Astrocyte of the cerebellum (primary cell): ENCODE data around the gene ZC3HAV1.

Source experiments
- DNase-seq: peaks from one replicate; pipeline ENCODE4 v3.0.0-alpha.2; 2011; ENCODE audit warnings: low read depth
- H3K4me3 ChIP-seq: 2 replicates; pipeline ENCODE4 v1.5.1; 2011; ENCODE audit warnings: mild to moderate bottlenecking, low read depth, low read length, moderate library complexity
- in situ Hi-C: cut with HindIII; loops from 2 replicates; pipeline ENCODE4 v1.10.0; 2017; ENCODE audit warnings: low sequenced_read_pairs
- TF ChIP-seq, protein P1 (sequence below): IDR thresholded peaks from 2 replicates; pipeline ENCODE4 v1.5.1; 2012; ENCODE audit warnings: low read length, low read depth, moderate library complexity, mild to moderate bottlenecking; ENCODE audit errors: missing control alignments

The ZC3HAV1 gene

DNA sequence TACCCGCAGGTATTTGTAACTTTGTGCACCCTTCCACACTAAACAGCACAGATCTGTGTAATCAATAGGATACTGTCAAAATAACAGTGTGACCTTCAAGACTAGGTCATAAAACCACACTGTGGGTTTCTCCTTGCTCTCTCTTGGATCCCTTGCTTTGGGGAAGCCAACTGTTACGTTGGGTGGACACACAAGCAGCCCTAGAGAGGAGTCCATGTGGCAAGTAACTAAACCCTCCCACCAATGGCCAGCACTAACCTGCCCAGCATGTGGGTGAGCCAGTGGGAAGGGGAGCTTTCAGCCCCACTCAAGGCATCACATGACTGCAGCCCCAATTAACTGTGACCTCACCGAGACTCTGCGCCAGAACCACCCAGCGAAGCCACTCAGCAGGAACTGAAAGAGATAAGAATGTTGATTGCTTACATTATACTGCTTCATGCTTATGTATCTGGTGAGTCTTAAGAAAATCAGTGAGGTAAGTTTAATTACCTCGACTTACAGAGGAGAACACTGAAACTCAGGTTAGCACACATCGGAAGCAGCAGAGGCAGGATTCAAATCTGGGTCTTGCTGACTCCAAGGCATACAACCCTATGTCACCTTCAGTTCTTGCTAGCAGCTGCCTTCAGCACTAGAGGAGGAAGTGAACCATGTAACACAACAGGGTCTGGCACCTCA is 9.4 kb upstream of the ZC3HAV1 start:
- in situ Hi-C loops = no loop called here
- H3K4me3 ChIP-seq = no peak overlapping the region
- TF ChIP-seq, protein P1, sequence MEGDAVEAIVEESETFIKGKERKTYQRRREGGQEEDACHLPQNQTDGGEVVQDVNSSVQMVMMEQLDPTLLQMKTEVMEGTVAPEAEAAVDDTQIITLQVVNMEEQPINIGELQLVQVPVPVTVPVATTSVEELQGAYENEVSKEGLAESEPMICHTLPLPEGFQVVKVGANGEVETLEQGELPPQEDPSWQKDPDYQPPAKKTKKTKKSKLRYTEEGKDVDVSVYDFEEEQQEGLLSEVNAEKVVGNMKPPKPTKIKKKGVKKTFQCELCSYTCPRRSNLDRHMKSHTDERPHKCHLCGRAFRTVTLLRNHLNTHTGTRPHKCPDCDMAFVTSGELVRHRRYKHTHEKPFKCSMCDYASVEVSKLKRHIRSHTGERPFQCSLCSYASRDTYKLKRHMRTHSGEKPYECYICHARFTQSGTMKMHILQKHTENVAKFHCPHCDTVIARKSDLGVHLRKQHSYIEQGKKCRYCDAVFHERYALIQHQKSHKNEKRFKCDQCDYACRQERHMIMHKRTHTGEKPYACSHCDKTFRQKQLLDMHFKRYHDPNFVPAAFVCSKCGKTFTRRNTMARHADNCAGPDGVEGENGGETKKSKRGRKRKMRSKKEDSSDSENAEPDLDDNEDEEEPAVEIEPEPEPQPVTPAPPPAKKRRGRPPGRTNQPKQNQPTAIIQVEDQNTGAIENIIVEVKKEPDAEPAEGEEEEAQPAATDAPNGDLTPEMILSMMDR = no peak
- DNase-seq = no peak

DNA sequence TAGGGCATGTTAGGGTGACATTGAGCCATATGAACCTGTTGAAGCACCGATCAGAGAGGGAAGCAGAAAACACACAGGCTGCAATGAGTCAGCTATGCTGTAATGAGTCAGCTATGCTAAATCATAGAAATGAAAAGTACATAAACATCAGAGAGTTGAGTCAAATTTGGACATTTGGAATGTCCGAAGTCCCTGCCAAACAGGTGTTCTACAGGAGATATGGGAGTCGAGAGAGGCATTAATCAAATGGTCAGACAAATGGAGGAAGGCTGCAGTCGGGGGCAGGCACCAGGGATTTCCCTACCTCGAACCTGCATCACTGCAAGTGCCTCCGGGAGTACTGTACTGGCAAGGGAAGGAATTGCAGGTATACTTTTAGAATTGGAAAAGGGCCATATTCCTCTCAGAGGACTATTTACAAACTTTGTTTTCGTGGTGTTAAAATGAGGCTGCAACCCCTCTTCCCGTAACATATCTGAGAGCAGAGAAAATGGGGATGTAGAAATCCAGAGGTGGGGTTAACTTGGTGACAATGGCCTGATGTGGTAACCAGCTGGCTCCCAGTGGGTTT is 8.8 kb upstream of the ZC3HAV1 start:
- in situ Hi-C loops = no loop called here
- TF ChIP-seq, protein P1 = no peak
- no peak for DNase-seq
- no peak overlapping the region for H3K4me3 ChIP-seq

DNA sequence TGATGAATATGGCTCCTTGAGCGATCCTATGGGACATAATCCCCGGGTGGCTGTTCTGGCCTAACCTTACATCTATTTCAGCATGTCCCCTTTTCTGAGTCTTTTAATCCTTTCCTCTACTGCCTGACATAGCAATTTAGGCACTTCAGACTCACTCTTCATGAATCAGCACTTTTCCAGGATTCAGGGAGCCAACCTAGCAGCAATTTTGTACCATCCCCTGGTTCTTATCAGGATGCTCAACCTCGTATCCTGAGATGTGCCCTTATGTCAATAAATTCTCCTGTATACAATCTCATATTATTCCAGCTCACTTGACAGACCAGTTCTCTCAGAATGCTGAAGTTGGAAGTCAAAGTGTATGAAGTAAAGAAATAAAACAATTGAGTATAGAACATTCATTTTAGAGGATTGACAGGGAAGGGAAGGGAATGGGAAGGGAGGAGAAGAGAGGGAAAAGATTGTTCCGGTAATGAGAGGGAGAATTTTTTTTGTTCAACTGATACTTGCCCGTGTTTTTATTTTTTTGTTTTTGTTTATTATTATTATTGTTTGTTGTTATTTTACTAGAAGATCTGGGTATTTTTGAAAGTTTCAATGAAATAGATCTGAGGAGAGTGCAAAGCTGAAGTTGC is 8.2 kb upstream of the ZC3HAV1 start:
- no peak overlapping the region for H3K4me3 ChIP-seq
- TF ChIP-seq, protein P1 = no peak
- in situ Hi-C loops = no loop called here
- DNase-seq = no peak

DNA sequence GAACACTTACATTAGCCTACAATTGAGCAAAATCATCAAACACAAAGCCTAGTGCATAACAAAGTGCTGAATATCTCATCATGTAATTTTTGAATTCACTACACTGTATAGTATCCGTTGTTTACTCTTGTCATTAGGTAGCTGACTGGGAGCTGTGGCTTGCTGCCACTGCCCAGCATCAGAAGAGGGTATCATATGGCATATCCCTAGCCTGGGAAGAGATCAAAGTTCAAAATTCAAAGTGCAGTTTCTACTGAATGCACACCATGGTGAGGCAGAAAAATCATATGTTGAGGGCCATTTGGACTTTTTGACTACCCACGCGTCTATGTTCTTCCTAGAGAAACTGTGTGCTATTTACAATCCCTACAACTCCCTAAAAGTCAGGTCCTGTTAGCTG is 7.5 kb upstream of the ZC3HAV1 start:
- H3K4me3 ChIP-seq = no peak overlapping the region
- no peak for DNase-seq
- in situ Hi-C loops = no loop called here
- TF ChIP-seq, protein P1 = no peak

DNA sequence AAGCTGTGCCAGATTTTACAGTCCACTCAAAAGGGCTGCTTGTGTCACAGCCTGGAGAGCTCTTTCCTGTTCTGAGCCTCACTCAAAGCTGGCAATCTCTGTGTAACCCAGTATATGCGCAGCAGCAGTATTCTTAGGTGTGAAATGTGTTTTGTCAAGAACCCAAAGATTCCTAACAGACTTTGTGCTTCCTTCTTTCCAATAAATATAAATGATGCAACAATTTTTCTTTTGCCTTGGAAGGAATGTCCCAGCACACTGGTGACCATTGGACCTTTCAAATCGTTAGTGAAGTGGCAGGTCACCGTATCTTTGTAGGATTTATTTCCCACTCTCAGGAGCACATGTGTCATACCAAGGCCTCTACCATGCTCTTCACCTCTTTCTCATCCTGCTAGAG is 5.6 kb upstream of the ZC3HAV1 start:
- TF ChIP-seq, protein P1 = no peak

DNA sequence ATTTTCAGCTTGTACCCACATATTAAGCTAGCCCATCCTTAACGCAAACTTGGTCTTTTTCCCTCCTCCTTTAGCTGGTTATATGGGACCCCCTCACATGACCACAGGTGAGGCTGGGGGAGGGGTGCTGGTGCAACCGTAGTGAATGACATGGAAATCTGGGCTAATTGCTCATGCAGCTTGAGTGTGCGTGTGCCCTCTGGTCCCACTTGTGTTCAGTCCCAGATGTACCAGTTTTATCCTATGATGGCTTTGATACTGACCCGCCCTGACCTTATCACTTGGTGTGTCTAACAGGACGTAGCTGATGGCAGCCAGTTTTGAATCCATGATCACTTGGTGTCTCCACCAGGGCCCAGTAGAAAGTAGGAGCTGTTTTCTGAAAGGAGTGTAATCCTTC is 5.1 kb upstream of the ZC3HAV1 start:
- in situ Hi-C loops = no loop called here
- no peak for DNase-seq
- no peak overlapping the region for H3K4me3 ChIP-seq
- TF ChIP-seq, protein P1 = no peak

More for the DNA sequence above, 5.6 kb upstream of the ZC3HAV1 start:
- no peak overlapping the region for H3K4me3 ChIP-seq
- in situ Hi-C loops = no loop called here
- DNase-seq = no peak
